IMR-90 (cell line): Measurements from ENCODE around the gene RIPOR3. TPM values are rescaled to one million over a fixed set of nuclear protein-coding genes. Genes with fewer than 3 reads are reported as not detected.

Source experiments
- ATAC-seq: fragments of 200-7000 bp; cut with Tn5 transposase; 2 replicates; pipeline ENCODE4 v1.9.1; 2020; ENCODE audit warnings: low read depth, mild to moderate bottlenecking, moderate library complexity
- BruUV-seq: library from RNA; stranded (reverse); fragments of 400-500 nt; replicated peaks from 2 replicates; lab custom pipeline; 2021; lab: Mats Ljungman, UMichigan
- CTCF ChIA-PET: fragments of 300-600 bp; formaldehyde crosslinking; extraction: SDS; loops from one replicate; lab custom pipeline; 2021; ENCODE audit warnings: antibody characterized with exemption; lab: Yijun Ruan, JAX
- POLR2A ChIA-PET: fragments of 300-600 bp; sonication (Branson Sonifier 250); formaldehyde crosslinking; loops from one replicate; lab custom pipeline; 2022; ENCODE audit warnings: antibody characterized with exemption; ENCODE audit not compliant: unreplicated experiment; lab: Charles Lee
- DNase-seq: peaks from one replicate; pipeline ENCODE4 v3.0.0; 2013
- H2AFZ ChIP-seq: replicated peaks from 2 replicates; pipeline ENCODE3; 2013; ENCODE audit warnings: low read length, mild to moderate bottlenecking; ENCODE audit not compliant: poor library complexity
- H2AK5ac ChIP-seq: 2 replicates; pipeline ENCODE4 v1.6.1; 2013; ENCODE audit warnings: low read depth, low read length, inconsistent platforms
- H2AK9ac ChIP-seq: replicated peaks from 2 replicates; pipeline ENCODE3; 2013; ENCODE audit warnings: mild to moderate bottlenecking, low read depth, low read length, moderate library complexity; ENCODE audit not compliant: poor library complexity
- H2BK120ac ChIP-seq: 2 replicates; pipeline ENCODE4 v1.6.1; 2013; ENCODE audit warnings: low read depth, low read length, inconsistent platforms
- H2BK15ac ChIP-seq: 3 replicates; pipeline ENCODE4 v1.6.1; 2013; ENCODE audit warnings: low read depth, low read length, inconsistent platforms
- H2BK20ac ChIP-seq: 2 replicates; pipeline ENCODE4 v1.6.1; 2013; ENCODE audit warnings: low read depth, mild to moderate bottlenecking, inconsistent platforms, low read length, moderate library complexity
- H2BK5ac ChIP-seq: 2 replicates; pipeline ENCODE4 v1.6.1; 2013; ENCODE audit warnings: mild to moderate bottlenecking, low read depth, low read length, inconsistent platforms; ENCODE audit not compliant: poor library complexity, severe bottlenecking
- H3K14ac ChIP-seq: replicated peaks from 2 replicates; pipeline ENCODE4 v1.6.1; 2013; ENCODE audit warnings: low read depth, low read length, inconsistent platforms
- H3K18ac ChIP-seq: 2 replicates; pipeline ENCODE4 v1.6.1; 2013; ENCODE audit warnings: low read depth, low read length, control low read depth
- H3K23ac ChIP-seq: 2 replicates; pipeline ENCODE4 v1.6.1; 2013; ENCODE audit warnings: low read depth, low read length, inconsistent platforms
- H3K27ac ChIP-seq: 2 replicates; pipeline ENCODE4 v1.5.1; 2013; ENCODE audit warnings: mild to moderate bottlenecking, control low read depth, low read length; ENCODE audit not compliant: insufficient read depth
- H3K27me3 ChIP-seq: 2 replicates; pipeline ENCODE4 v1.6.1; 2013; ENCODE audit warnings: low read length; ENCODE audit not compliant: control insufficient read depth, insufficient read depth
- H3K36me3 ChIP-seq: 2 replicates; pipeline ENCODE4 v1.6.1; 2013; ENCODE audit warnings: low read length, mixed read lengths; ENCODE audit not compliant: control insufficient read depth, insufficient read depth
- H3K4ac ChIP-seq: 2 replicates; pipeline ENCODE4 v1.6.1; 2013; ENCODE audit warnings: low read depth, low read length, inconsistent platforms
- H3K4me1 ChIP-seq: 2 replicates; pipeline ENCODE4 v1.6.1; 2013; ENCODE audit warnings: low read length, mixed read lengths; ENCODE audit not compliant: control insufficient read depth, insufficient read depth
- H3K4me2 ChIP-seq: 2 replicates; pipeline ENCODE4 v1.6.1; 2013; ENCODE audit warnings: low read depth, mild to moderate bottlenecking, control low read depth, low read length, moderate library complexity
- H3K4me3 ChIP-seq: 2 replicates; pipeline ENCODE4 v1.5.1; 2013; ENCODE audit warnings: low read depth, mild to moderate bottlenecking, control low read depth, low read length, moderate library complexity; ENCODE audit not compliant: insufficient read depth
- H3K56ac ChIP-seq: 2 replicates; pipeline ENCODE4 v1.6.1; 2013; ENCODE audit warnings: low read length, inconsistent platforms; ENCODE audit not compliant: insufficient read depth; ENCODE audit errors: extremely low read depth
- H3K79me1 ChIP-seq, 2 experiments: 2 replicates each; pipeline ENCODE4 v1.6.1; 2013; ENCODE audit warnings: low read length in 2 of 2, inconsistent platforms in 1 of 2, low read depth in 1 of 2
- H3K9ac ChIP-seq: 2 replicates; pipeline ENCODE4 v1.6.1; 2013; ENCODE audit warnings: low read depth, low read length, control low read depth
- H3K9me1 ChIP-seq: 2 replicates; pipeline ENCODE4 v1.6.1; 2013; ENCODE audit warnings: low read length, inconsistent platforms; ENCODE audit not compliant: insufficient read depth
- H3K9me3 ChIP-seq: 2 replicates; pipeline ENCODE4 v1.6.1; 2013; ENCODE audit warnings: low read length; ENCODE audit not compliant: control insufficient read depth, insufficient read depth
- H4K20me1 ChIP-seq: 2 replicates; pipeline ENCODE4 v1.6.1; 2013; ENCODE audit warnings: low read length, inconsistent platforms; ENCODE audit not compliant: insufficient read depth
- H4K5ac ChIP-seq: 2 replicates; pipeline ENCODE4 v1.6.1; 2013; ENCODE audit warnings: mild to moderate bottlenecking, low read depth, low read length, control low read depth
- H4K8ac ChIP-seq, 2 experiments: 2 replicates each; pipeline ENCODE4 v1.6.1; 2013; ENCODE audit warnings: low read depth in 2 of 2, low read length in 2 of 2, control low read depth in 1 of 2, inconsistent platforms in 1 of 2
- H4K91ac ChIP-seq: 2 replicates; pipeline ENCODE4 v1.6.1; 2013; ENCODE audit warnings: low read depth, low read length, inconsistent platforms; ENCODE audit not compliant: insufficient read depth
- RFX5 ChIP-seq: IDR thresholded peaks from 2 replicates; pipeline ENCODE4 v1.8.0; 2012; ENCODE audit warnings: low read depth, mild to moderate bottlenecking, low read length, moderate library complexity
- WGBS, 2 experiments: methylation state at CpG; one replicate each; pipeline versions ENCODE4 v1.1.5 to v1.1.7; 2013; ENCODE audit warnings: missing lambda C conversion rate in 2 of 2; ENCODE audit not compliant: insufficient read length in 1 of 2; ENCODE audit errors: extremely low coverage in 2 of 2; 5-methylcytosine and 5-hydroxymethylcytosine counted together
- dilution Hi-C: fragments of 300-500 bp; cut with HindIII; formaldehyde crosslinking; loops from one replicate; pipeline ENCODE4 v1.14.3; 2018; ENCODE audit warnings: low sequenced_read_pairs; ENCODE audit not compliant: unreplicated experiment
- in situ Hi-C: fragments of 300-500 bp; cut with MboI; formaldehyde crosslinking; loops from 3 replicates; pipeline ENCODE4 v1.14.3; 2019; ENCODE audit warnings: low sequenced_read_pairs, inconsistent platforms, mixed read lengths
- intact Hi-C: fragments of 100-400 bp; cut with micrococcal nuclease; formaldehyde crosslinking; loops from 2 replicates; pipeline ENCODE4 v1.10.0; 2022
- polyA plus RNA-seq, 3 experiments: library from polyadenylated mRNA; depleted of rRNA; stranded (reverse); fragments of >200 nt; gene quantifications; 2 replicates each; pipeline ENCODE4 v1.2.3, GENCODE V29; 2012; ENCODE audit warnings: low replicate concordance in 1 of 3
- total RNA-seq: library from RNA; depleted of rRNA; stranded (reverse); fragments of >200 nt; gene quantifications from 2 replicates; pipeline ENCODE4 v1.2.3, GENCODE V29; 2012

The RIPOR3 gene
- total and polyA plus RNA-seq, 2 of the 4 experiments (the other 2 are of a cell fraction) = 0.54 to 1.7 TPM

DNA sequence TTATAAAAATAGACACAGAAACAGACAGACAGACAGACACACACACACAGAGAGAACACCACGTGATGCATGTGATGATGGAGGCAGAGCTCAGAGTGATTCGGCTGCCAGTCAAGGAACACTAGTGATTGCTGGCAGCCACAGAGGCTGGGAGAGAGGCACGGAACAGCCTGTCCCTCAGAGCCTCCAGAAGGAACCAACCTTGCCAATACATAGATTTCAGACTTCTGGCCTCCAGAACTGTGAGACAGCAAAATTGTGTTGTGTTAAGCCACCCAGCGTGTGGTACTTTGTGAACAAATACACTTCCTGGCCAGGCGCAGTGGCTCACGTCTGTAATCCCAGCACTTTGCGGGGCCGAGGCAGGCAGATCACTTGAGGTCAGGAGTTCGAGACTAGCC is 30.5 kb upstream of the RIPOR3 start:
- no peak overlapping the region for H3K4me3 ChIP-seq
- no peak overlapping the region for H2BK5ac ChIP-seq
- no peak overlapping the region for H2BK120ac ChIP-seq
- H2BK20ac ChIP-seq = no peak overlapping the region
- no peak overlapping the region for H4K8ac ChIP-seq
- H3K36me3 ChIP-seq = no peaks in the 10 kb centered on the region
- no peak overlapping the region for H3K27ac ChIP-seq
- no peak overlapping the region for H3K23ac ChIP-seq
- ChIA-PET POLR2A (no interaction called here), CTCF (no interaction called here)
- TF ChIP-seq RFX5 = no peak
- ATAC-seq (no peak), DNase-seq (no peak)
- H3K18ac ChIP-seq = no peak overlapping the region
- dilution Hi-C loops = no loop called here
- BruUV-seq = no TSS peak
- H4K20me1 ChIP-seq = no peaks in the 10 kb centered on the region
- WGBS, 2 experiments = 84% methylated on average over 5 of the region's 9 CpGs; no CpG with 5 or more reads in 1 of the 2 experiments
- H3K9me1 ChIP-seq = peaks cover 17% of the 10 kb centered on the region
- H3K9ac ChIP-seq = no peak overlapping the region
- intact Hi-C loops = no loop called here
- no peak overlapping the region for H2AK9ac ChIP-seq
- no peak overlapping the region for H3K56ac ChIP-seq
- H3K27me3 ChIP-seq = no peaks in the 10 kb centered on the region
- no peaks in the 10 kb centered on the region for H3K79me1 ChIP-seq
- H3K4me2 ChIP-seq = no peak overlapping the region
- no peak overlapping the region for H4K5ac ChIP-seq
- H2BK15ac ChIP-seq = no peak overlapping the region
- peaks cover 15% of the 10 kb centered on the region for H3K4me1 ChIP-seq
- peak overlapping the region; percentile 78 for H2AFZ ChIP-seq
- 0 out of 2 replicates have a peak overlapping the region, but pooled peaks have one; percentile 3 for H3K4ac ChIP-seq
- no peaks in the 10 kb centered on the region for H3K9me3 ChIP-seq
- H2AK5ac ChIP-seq = no peak overlapping the region; the same call in 1 of the 2 replicates
- in situ Hi-C loops = no loop called here
- 0 out of 2 replicates have a peak overlapping the region, but pooled peaks have one; percentile 31 for H3K14ac ChIP-seq
- no peak overlapping the region for H4K91ac ChIP-seq
